Measurements from ENCODE around the gene ZMYND8. TPM values are rescaled to one million over a fixed set of nuclear protein-coding genes. Genes with fewer than 3 reads are reported as not detected.
"Not testable (repeated sequence)": the region's sequence is repeated elsewhere in the genome, so short reads cannot be mapped to it uniquely, and the experiment has no call there.

The ZMYND8 gene
- total RNA-seq, 4 donors from 2014 or later, result 22.7 to 44.5 (median 28.6) TPM

DNA sequence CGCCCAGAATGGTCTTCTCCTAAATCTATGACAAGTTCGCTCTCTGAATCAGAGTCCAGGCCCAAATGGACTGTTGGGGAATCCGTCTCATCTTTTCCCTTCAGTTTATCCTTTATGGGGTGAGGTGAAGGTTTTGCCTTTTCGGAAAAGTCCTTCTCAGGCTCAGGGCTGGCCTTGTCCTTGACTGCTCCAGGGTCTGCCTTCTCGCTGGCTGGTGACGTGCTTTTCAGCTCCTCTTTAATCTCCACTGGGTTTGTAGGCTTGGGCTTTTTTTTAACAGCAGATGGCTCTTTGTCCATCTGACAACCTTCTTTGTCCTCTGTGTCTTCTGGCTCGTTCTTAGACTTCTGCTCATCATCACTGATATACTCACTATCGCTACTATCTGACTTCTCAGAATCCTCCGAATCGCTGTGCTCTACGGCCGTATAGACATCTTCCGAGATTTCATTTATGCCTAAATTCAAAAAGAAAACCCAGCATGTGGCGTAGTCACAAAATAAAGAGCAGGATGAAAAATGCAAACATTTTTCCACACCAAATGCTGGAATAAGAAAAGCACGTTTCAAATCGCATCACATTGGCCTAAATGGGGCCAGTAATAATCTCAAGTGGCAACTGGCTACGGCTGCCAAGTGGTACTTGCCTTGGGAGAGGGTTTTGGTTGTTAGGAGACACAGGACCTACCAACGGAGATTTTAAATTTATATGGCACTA, 110.3 kb downstream of the ZMYND8 start:
- no peak for ATAC-seq (ENCODE audit: low FRiP score)
- no peak for DNase-seq (ENCODE audit: low spot score)
- TF ChIP-seq, protein P1, sequence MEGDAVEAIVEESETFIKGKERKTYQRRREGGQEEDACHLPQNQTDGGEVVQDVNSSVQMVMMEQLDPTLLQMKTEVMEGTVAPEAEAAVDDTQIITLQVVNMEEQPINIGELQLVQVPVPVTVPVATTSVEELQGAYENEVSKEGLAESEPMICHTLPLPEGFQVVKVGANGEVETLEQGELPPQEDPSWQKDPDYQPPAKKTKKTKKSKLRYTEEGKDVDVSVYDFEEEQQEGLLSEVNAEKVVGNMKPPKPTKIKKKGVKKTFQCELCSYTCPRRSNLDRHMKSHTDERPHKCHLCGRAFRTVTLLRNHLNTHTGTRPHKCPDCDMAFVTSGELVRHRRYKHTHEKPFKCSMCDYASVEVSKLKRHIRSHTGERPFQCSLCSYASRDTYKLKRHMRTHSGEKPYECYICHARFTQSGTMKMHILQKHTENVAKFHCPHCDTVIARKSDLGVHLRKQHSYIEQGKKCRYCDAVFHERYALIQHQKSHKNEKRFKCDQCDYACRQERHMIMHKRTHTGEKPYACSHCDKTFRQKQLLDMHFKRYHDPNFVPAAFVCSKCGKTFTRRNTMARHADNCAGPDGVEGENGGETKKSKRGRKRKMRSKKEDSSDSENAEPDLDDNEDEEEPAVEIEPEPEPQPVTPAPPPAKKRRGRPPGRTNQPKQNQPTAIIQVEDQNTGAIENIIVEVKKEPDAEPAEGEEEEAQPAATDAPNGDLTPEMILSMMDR (IDR thresholded peaks at IDR 0.05), result no peak

DNA sequence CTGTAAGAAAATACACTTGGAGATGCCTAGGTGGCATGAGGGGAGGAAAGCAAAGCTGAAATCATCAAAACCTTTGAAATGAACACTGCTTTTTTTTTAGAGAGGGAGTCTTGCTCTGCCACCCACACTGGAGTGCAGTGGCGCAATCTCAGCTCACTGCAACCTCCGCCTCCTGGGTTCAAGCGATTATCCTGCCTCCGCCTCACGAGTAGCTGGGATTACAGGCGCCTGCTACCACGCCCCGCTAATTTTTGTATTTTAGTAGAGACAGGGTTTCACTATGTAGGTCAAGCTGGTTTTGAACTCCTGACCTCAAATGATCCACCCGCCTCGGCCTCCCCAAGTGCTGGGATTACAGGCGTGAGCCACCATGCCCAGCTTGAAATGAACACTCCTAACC, 111.3 kb downstream of the ZMYND8 start:
- not testable (repeated sequence) for DNase-seq (ENCODE audit: low spot score); ATAC-seq (ENCODE audit: low FRiP score)

GRCh38 chr20:47244451-47244850, 112.0 kb downstream of the ZMYND8 start:
- TF ChIP-seq, protein P1 (IDR thresholded peaks at IDR 0.05), result no peak
- ATAC-seq (ENCODE audit: low FRiP score), result no peak

DNA sequence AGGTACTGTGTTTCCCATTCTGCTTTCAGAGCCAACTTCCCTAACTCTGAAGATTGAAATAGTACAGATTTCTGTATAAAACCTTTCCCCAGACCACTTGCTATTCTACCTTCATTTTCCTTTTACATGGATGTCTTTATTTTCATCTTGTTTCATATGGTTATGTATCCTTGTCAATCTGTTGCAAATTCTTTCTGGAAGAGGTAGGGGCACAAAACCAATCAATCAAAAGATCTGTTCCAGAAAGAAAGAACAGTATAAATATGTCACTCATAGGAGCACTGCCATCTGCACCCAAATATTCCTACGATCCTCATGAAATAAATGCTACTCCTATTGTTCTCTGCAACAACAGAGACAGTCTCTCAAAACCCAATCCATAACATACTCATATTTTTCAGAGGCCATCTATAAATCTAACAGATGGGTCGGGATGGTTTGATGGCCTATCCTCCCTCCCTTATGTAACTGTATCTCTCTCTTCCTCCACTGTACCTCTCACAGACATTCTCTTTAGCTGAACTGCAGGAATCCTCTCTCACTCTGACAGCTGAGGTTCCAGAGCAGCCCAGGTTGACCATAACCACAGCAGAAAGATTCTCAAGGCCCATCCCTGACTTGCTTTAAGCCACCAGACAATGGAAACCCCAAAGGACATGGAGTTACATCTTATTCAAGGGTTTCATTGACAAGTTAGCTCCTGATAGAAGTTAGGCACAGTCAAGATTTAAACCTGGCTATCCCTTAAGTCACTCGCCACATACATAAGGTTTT, 112.8 kb downstream of the ZMYND8 start:
- DNase-seq (ENCODE audit: low spot score), result no peak
- TF ChIP-seq, protein P1 (IDR thresholded peaks at IDR 0.05), result no peak
- ATAC-seq (ENCODE audit: low FRiP score), result no peak

More at GRCh38 chr20:47244451-47244850, 112.0 kb downstream of the ZMYND8 start:
- DNase-seq (ENCODE audit: low spot score), result no peak

DNA sequence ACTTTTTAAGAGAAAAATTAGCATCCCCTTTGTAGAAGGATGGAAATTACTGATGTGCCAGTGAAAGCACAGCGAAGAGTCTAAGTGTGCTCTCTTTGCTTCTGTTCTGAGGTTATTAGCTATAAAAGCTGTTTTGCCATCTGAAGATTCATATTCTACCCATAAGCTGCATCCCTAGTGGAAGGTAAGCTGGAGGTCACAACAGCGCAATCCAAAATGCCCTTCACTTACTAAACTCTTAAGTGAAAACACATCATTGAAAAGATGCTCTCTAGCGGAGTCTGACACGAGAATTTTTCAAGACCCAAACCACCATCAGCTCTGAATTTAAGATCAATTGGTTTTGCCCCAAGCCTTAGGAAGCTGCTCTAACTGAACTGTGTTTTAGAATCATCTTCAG, 113.5 kb downstream of the ZMYND8 start:
- ATAC-seq (ENCODE audit: low FRiP score) (no peak), DNase-seq (ENCODE audit: low spot score) (no peak)
- TF ChIP-seq, protein P1 (IDR thresholded peaks at IDR 0.05), result no peak

GRCh38 chr20:47241345-47241781, 115.1 kb downstream of the ZMYND8 start:
- DNase-seq (ENCODE audit: low spot score), result no peak
- ATAC-seq (ENCODE audit: low FRiP score), result no peak
- TF ChIP-seq, protein P1 (IDR thresholded peaks at IDR 0.05), result no peak

GRCh38 chr20:47240096-47240495, 116.4 kb downstream of the ZMYND8 start:
- ATAC-seq (ENCODE audit: low FRiP score); DNase-seq (ENCODE audit: low spot score): not testable (repeated sequence)

- no peak for ATAC-seq (ENCODE audit: low FRiP score)
- DNase-seq (ENCODE audit: low spot score), result no peak
- TF ChIP-seq, protein P1 (IDR thresholded peaks at IDR 0.05), result no peak
Observed at GRCh38 chr20:47239719-47240067, 116.8 kb downstream of the ZMYND8 start.
